NK-92 (cell line): ENCODE data around the gene ZNF683.
"Not testable (repeated sequence)": the region's sequence is repeated elsewhere in the genome, so short reads cannot be mapped to it uniquely, and the experiment has no call there.

Source experiments
- DNase-seq: peaks from one replicate; lab custom pipeline; 2025; ENCODE audit not compliant: unreplicated experiment; lab: John Stamatoyannopoulos, UW

The ZNF683 gene

GRCh38 chr1:26338670-26339069, 33.9 kb downstream of the ZNF683 start:
- no peak for DNase-seq

DNA sequence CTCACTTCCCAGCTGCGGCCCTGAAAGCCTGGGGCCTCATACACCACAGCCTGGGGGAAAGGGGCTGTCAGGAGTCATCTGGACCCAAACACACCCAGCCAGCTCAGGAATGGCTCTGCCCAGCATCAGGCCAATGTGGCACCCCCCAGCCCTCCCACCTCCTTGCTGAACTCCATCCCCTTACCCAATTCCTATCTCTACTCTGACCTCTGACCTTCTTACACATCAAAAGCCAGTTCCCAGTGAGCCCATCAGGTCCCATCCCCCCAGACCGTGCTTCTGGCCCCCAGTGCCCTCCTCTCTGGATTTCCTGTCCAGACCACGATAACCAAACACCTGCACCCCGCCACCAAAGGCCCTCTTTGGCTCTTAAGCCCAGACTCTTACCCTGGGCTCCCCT, 34.9 kb downstream of the ZNF683 start:
- DNase-seq, result no peak

GRCh38 chr1:26337206-26337535, 35.4 kb downstream of the ZNF683 start:
- DNase-seq, result no peak

DNA sequence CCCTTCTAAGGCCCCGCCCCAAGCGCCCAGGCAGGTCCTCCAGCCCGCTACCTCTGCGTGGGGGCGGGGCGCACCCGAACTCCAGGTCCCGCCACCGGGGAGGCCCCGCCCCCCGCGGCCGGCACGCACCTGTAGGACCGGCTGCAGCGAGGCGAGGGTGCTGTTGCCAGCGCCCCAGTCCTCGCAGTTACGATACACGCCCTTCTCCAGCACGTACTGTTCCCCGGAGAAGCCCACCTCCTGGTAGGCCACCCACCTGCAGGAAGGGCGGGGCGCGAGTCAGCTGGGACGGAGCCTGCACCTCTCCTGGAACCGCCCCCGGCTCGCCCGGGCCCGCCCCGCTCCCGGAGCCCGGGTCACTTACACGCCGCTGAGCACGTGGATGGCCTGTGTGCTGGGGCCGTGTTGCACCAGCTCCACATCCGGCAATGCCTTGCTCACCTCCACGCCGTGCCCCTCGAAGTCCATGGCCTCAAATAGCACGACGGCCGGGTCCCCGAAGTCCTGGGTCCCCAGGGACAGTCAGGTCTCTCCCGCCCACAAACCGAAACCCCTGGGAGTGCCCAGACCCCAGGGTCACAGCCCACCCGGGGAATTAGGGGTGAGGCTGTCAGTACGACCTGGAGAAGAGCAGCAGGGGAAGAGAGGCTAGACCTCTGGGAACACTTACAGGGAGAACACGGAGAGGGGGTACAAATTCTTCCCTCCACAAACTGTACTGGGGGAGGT, 35.9 kb downstream of the ZNF683 start:
- DNase-seq, result no peak

DNA sequence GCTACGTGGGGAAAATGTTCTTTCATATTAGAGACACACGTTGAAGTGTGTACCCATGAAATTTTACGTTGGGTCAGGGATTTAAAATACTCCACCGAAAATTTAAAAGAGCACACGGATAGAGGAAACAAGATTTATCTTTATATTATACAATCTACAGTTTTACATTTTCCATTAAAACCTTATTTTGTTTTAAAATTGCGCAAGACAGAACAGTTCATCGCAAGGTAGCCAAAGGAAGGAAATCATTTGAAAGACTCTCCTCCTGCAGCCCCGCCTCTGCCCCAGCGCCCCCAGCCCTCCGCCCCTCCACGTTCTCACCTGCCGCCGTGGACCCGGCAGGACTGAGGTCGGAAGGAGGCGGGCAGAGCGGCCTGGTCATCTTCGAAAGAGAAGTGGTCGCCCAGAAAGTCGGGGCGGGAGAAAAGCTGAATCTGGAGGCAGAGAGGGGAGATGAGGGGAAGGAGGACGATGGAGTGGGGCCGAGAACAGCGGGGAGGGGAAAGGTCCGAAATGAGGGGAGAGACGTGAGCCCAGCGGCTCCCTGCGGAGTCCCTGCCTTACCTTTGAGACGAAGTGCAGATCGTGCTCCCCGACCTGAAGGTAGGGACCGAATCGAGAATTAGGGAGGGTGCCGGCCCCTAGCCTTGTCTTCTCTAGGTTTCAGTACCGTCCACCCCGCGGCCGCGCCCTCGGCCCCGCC, 36.6 kb downstream of the ZNF683 start:
- no peak for DNase-seq

DNA sequence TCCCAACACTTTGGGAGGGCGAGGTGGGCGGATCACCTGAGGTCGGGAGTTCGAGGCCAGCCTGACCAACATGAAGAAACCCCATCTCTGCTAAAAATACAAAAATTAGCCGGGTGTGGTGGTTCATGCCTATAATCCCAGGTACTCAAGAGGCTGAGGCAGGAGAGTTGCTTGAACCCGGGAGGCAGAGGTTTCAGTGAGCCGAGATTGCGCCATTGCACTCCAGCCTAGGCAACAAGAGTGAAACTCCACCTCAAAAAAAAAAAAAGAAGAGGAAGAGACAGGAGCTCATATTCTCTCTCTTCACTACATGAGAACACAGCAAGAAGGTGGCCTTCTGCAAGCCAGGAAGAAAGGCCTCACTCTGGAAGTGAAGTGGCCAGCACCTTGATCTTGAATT, 39.2 kb downstream of the ZNF683 start:
- DNase-seq, result not testable (repeated sequence)

DNA sequence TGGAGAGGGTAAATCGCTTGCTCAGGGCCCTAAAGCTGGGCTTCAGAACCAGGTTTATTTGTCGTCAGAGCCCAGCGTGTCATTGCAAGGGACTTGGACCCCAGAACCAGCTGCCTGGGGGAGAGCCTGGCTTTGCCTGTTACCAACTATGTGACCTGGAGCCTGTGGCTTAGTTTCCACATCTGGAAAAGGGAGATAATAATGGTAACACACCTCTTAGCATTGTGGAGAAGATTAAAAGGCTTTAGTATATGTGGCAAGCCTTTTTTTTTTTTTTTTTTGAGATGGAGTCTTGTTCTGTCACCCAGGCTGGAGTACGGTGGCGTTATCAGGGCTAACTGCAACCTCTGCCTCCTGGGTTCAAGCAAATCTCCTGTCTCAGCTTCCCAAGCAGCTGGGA, 42.3 kb downstream of the ZNF683 start:
- no peak for DNase-seq

DNA sequence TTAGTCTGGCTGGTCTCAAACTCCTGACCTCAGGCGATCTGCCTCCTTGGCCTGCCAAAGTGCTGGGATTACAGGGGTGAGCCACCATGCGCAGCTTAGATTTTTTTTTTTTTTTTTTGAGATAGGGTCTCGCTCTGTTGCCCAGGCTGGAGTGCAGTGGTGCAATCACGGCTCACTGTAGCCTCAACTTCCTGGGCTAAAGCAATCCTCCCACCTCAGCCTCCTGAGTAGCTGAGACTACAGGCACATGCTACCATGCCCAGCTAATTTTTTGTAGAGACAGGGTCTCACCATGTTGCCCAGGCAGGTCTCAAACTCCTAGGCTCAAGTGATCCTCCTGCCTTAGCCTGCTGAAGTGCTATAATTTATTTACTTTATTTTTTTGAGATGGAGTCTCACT, 43.2 kb downstream of the ZNF683 start:
- DNase-seq, result not testable (repeated sequence)

GRCh38 chr1:26328597-26328996, 44.0 kb downstream of the ZNF683 start:
- no peak for DNase-seq

DNA sequence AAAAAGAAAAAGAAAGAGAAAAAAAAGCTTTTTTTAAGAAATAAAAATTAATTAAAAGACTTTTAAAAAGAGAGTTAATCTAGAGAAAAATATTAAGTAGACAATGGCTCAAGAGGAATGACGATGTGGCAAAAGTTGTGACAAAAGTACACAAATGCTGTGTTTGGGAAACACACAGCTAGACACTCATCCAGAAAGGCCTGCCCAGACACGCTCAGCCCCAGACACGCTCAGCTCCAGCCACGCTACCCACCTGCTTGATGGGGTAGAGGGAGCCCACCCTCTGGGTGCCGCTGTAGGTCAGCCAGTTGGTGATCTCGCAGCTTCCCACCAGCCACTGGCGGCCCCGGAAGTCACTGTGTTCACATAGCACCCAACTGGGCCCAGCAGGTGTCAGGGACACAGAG, 44.6 kb downstream of the ZNF683 start:
- no peak for DNase-seq

- DNase-seq, result no peak
Measured at GRCh38 chr1:26324550-26324949, 48.0 kb downstream of the ZNF683 start.

DNA sequence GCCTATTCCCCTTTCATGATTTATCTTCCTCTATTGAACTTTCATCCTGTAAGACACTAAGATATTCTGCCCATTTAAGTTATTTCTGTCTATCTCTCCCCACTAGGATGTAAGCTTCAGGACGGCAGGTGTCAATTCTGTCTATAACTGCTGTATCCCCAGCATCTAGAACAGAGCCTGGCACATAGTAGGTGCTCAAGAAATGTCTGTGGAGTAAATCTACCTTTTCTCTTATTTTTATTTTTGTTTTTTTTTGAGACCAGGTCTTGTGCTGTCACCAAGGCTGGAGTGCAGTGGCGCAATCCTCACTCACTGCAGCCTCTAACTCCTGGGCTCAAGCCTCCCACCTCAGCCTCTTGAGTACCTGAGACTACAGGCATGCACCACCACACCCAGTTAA, 49.2 kb downstream of the ZNF683 start:
- no peak for DNase-seq

GRCh38 chr1:26322042-26322331, 50.6 kb downstream of the ZNF683 start:
- no peak for DNase-seq

GRCh38 chr1:26321315-26322041, 51.1 kb downstream of the ZNF683 start:
- DNase-seq, result peak; percentile 58

DNA sequence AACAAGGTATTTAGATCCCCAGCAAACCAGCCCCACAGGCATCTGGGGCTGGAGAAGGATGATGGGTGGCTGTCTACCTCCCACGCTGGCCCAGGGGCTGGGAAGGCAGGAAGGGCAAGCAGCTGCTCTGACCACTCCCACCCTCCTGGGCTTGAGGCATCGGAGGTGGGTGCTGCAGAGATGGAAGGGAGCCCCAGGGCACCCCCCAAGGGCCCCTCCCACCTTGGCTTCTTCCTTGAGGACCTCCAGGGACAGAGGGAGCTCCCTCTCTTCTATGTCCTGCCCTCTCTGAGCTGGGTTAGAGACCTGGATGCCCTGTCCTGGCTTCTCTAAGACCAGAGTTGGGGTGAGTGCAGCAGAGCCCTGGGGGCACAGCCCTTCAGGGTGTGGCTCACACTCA, 51.7 kb downstream of the ZNF683 start:
- no peak for DNase-seq

DNA sequence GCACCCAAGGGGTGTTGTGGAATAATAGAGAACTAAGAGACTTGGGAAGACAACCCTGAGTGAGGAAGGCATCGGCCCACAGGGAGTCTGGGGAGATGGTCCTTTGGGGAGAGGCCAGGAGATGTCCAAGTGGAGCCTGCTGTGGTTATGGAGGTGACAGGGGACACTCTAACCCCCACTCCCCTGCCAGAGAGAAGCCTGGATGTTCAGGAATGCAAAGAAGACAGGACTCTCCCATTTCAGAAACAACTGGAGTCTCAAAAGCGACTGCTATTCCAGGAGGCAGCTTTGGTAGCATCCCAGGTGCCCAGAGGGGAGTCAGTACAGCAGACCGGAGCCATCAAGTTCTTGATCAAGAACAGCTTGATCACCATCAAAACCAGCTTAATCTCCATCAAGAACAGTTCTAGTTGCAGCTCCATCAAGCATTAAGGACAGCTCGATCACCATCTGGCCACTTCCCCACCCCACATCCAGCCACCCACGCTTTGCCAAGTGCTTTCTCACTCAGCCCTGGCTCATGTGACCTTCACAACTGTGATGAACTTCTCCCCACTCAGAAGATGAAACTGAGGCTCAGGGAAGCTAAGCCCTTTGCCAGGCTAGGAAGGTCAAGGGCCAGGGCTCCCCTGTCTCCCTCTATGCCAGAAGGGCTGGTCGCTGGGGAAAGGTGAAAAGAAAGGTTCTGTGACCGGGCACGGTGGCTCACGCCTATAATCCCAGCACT, 54.0 kb downstream of the ZNF683 start:
- DNase-seq, result no peak

DNA sequence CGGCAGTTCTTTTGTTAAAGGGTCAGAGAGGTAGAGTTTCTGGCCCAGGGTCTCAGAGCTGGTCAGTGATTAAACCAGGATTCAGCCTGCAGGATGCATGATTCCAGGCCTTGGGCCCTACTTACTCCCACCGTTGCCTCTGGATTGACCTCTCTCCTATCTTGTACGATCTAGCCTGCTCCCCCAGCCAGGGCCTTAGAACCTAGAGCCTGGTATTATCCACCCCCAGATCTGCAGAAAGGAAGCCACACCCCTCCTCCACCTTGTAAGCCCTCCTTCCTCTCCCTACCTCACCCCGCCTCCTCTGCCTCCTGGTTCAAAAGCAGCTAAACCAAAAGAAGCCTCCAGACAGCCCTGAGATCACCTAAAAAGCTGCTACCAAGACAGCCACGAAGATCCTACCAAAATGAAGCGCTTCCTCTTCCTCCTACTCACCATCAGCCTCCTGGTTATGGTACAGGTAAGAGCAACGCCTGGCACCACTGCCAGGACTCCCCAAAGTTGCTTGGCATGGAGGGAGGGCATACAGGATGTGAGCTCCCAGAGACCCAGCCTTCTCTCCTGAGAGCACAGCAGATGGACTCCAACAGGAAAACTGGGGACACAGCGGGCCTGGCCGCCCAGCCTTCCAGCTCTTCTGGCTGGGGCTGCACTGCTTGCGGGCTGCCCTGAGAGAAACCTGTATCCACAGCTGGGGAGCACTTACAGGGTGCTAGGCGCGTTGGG, 54.8 kb downstream of the ZNF683 start, which contains the start of gene CD52:
Gene CD52, plus strand, starts transcription at position 347 of the 726 bp plus-strand sequence. Its CDS starts 60 bp downstream, at position 407.
- DNase-seq, result no peak

- no peak for DNase-seq
Measured at GRCh38 chr1:26317146-26317545, 55.4 kb downstream of the ZNF683 start.

- no peak for DNase-seq
Measured at GRCh38 chr1:26315874-26316850, 56.4 kb downstream of the ZNF683 start.

DNA sequence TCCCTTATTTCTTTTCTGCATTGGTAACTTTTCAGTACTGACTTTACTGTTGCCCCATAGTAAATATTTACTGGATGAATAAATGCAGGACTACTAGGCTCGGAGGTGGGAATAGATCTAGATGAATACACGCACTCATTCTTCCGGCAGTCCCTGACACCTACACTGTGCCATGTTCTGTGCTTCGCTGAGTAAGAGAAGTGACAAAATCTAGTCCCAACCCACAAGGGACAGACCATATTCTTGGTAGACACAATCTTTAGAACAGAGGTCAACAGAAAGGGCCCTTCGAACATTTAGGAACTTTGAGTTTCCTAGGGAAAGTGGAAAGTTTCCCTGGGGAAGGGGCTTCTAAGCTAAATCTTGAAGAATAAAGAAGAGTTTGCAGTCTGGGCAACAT, 58.0 kb downstream of the ZNF683 start:
- DNase-seq, result no peak
